ENCODE measurements around the gene SNX4. TPM values are rescaled to one million over a fixed set of nuclear protein-coding genes. Genes with fewer than 3 reads are reported as not detected.

The SNX4 gene
- total RNA-seq, 2 donors from 2014 or later = 45.0 to 59.7 TPM

- no peaks in the 10 kb centered on the region for H3K9me3 ChIP-seq
- no peaks in the 10 kb centered on the region for H3K27me3 ChIP-seq
- H3K4me3 ChIP-seq = no peak overlapping the region
- H3K9ac ChIP-seq (ENCODE audit: low read depth in 2 of 2, low read length in 2 of 2) = no peak overlapping the region
- TF ChIP-seq CTCF (IDR thresholded peaks at IDR 0.05) = no peak
- no peaks in the 10 kb centered on the region for H3K4me1 ChIP-seq
- intact Hi-C loops (cut with DNase I) = loop anchor here (10.0 kb wide), 1 partner anchor 93 kb away; no protein-coding TSS in a partner anchor
- H3K27ac ChIP-seq = no peak overlapping the region
- no peaks in the 10 kb centered on the region for H3K36me3 ChIP-seq
- no peak for DNase-seq
Measured at GRCh38 chr3:125461896-125462295, 58.1 kb downstream of the SNX4 start.

GRCh38 chr3:125460233-125460632, 59.8 kb downstream of the SNX4 start:
- no peaks in the 10 kb centered on the region for H3K4me1 ChIP-seq
- no peaks in the 10 kb centered on the region for H3K27me3 ChIP-seq
- TF ChIP-seq CTCF (IDR thresholded peaks at IDR 0.05) = no peak
- no peak for DNase-seq
- no peak overlapping the region for H3K27ac ChIP-seq
- no peak overlapping the region for H3K9ac ChIP-seq (ENCODE audit: low read depth in 2 of 2, low read length in 2 of 2)
- H3K4me3 ChIP-seq = no peak overlapping the region
- intact Hi-C loops (cut with DNase I) = loop anchor here (10.0 kb wide), 1 partner anchor 95 kb away; no protein-coding TSS in a partner anchor
- no peaks in the 10 kb centered on the region for H3K9me3 ChIP-seq
- H3K36me3 ChIP-seq = no peaks in the 10 kb centered on the region

DNA sequence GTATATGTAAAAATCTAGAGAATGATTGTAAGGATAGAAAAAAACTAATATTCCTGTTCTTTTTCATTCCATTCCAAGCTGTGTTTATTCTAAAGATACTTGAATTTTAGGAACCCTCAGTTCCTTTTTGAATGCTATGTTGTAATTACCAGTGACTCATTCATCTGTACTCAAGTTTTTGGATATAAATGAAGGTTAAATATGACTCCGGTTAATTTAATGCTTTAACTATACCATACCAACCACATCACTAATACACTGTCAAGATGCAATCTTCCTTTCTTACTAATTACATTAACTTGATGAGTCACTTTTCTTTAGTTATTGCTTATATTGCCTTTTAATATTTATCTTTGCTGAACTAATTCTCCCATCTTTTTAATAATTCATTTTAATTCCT, 76.1 kb downstream of the SNX4 start:
- TF ChIP-seq CTCF (IDR thresholded peaks at IDR 0.05) = no peak
- Histone ChIP-seq H3K27ac (no peak overlapping the region), H3K4me1 (no peaks in the 10 kb centered on the region), H3K27me3 (no peaks in the 10 kb centered on the region), H3K4me3 (no peak overlapping the region), H3K9ac (ENCODE audit: low read depth in 2 of 2, low read length in 2 of 2) (no peak overlapping the region), H3K36me3 (peaks cover 3% of the 10 kb centered on the region), H3K9me3 (no peaks in the 10 kb centered on the region)
- intact Hi-C loops (cut with DNase I) = loop anchor here (10.0 kb wide), 1 partner anchor 141 kb away; no protein-coding TSS in a partner anchor
- no peak for DNase-seq

DNA sequence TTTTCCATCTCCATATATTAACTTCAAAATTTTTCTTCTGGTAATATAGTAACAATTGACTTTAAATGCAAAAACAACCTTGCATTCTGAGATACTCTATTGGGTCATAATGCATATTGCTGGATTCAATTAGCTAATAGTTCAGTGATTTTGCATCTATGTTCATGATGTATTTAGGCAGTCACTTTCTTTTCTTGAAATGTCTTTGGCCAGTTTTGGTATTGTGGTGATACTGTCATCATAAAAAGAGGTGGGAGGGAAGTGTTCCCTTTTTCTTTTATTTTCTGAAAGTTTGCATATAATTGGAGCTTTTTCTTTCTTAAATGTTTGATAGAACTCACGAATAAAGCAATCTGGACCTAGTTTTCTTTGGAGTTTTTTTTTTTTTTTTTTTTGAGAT, 77.5 kb downstream of the SNX4 start:
- no peak for TF ChIP-seq CTCF (IDR thresholded peaks at IDR 0.05)
- no peak for DNase-seq
- Histone ChIP-seq H3K27me3 (no peaks in the 10 kb centered on the region), H3K4me1 (no peaks in the 10 kb centered on the region), H3K27ac (no peak overlapping the region), H3K9me3 (no peaks in the 10 kb centered on the region), H3K4me3 (no peak overlapping the region), H3K9ac (ENCODE audit: low read depth in 2 of 2, low read length in 2 of 2) (no peak overlapping the region), H3K36me3 (no peaks in the 10 kb centered on the region)
- intact Hi-C loops (cut with DNase I) = loop anchor here (10.0 kb wide), 1 partner anchor 142 kb away; no protein-coding TSS in a partner anchor

DNA sequence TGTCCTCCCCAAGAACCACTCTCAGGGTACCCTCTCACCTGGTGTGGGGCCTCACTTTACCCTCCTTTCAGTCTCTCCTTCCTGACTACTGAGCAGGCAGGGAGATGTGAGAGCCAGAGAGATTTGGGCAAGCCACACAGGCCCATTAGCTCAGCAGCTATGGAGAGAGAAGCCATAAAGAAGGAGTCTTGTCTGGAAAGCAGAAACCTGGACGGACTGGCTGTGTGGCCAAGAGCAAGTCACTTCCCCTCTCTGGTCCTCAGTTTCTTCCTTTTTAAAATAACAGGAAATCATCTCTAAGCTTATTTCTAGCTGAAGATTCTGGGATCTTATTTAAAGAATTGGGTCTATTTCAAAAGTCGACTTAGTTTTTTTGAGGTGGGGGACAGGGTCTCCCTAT, 79.0 kb downstream of the SNX4 start:
- Histone ChIP-seq H3K27ac (no peak overlapping the region), H3K4me1 (no peaks in the 10 kb centered on the region), H3K4me3 (no peak overlapping the region), H3K9me3 (no peaks in the 10 kb centered on the region), H3K27me3 (no peaks in the 10 kb centered on the region), H3K36me3 (no peaks in the 10 kb centered on the region), H3K9ac (ENCODE audit: low read depth in 2 of 2, low read length in 2 of 2) (no peak overlapping the region)
- TF ChIP-seq CTCF (IDR thresholded peaks at IDR 0.05) = no peak
- intact Hi-C loops (cut with DNase I) = loop anchor here (10.0 kb wide), 1 partner anchor 144 kb away; no protein-coding TSS in a partner anchor
- no peak for DNase-seq

Measured in colonic mucosa (tissue), 4 donors.